Keratinocyte (primary cell): ENCODE results near the gene PTPRD.

Experiments
- EZH2 ChIP-seq: IDR thresholded peaks from one replicate; pipeline ENCODE4 v1.6.1; 2012; ENCODE audit warnings: inconsistent platforms, mild to moderate bottlenecking, low read length, moderate library complexity
- TF ChIP-seq, protein P1 (sequence below), 3 experiments: IDR thresholded peaks in 1 of 3; conservative IDR thresholded peaks in 1 of 3; optimal IDR thresholded peaks in 1 of 3; 2 replicates in 2 of 3; 3 replicates in 1 of 3; pipeline versions ENCODE3 to v1.5.1; 2011; ENCODE audit warnings: low read length in 3 of 3, mild to moderate bottlenecking in 3 of 3, moderate library complexity in 2 of 3, control low read depth in 1 of 3, inconsistent platforms in 1 of 3; ENCODE audit not compliant: insufficient read depth in 2 of 3; ENCODE audit errors: extremely low read depth in 1 of 3

GRCh38 chr9:9893837-9894236 is 719.0 kb downstream of the PTPRD start:
- TF ChIP-seq, protein P1, sequence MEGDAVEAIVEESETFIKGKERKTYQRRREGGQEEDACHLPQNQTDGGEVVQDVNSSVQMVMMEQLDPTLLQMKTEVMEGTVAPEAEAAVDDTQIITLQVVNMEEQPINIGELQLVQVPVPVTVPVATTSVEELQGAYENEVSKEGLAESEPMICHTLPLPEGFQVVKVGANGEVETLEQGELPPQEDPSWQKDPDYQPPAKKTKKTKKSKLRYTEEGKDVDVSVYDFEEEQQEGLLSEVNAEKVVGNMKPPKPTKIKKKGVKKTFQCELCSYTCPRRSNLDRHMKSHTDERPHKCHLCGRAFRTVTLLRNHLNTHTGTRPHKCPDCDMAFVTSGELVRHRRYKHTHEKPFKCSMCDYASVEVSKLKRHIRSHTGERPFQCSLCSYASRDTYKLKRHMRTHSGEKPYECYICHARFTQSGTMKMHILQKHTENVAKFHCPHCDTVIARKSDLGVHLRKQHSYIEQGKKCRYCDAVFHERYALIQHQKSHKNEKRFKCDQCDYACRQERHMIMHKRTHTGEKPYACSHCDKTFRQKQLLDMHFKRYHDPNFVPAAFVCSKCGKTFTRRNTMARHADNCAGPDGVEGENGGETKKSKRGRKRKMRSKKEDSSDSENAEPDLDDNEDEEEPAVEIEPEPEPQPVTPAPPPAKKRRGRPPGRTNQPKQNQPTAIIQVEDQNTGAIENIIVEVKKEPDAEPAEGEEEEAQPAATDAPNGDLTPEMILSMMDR (optimal IDR thresholded peaks at IDR 0.05 in 1 of 3, IDR thresholded peaks at IDR 0.05 in 1 of 3, conservative IDR thresholded peaks at IDR 0.05 in 1 of 3; ENCODE audit: extremely low read depth in 1 of 3, insufficient read depth in 2 of 3, low read length in 3 of 3) = no peak
- TF ChIP-seq EZH2 = no peak
